HG02981 (cell line): ENCODE results near the gene ARHGAP12.

Experiments used
- ATAC-seq: cut with Tn5 transposase; IDR thresholded peaks from one replicate; pipeline ENCODE4 v1.9.1; 2021; ENCODE audit warnings: mild to moderate bottlenecking, moderate library complexity; ENCODE audit not compliant: unreplicated experiment

The ARHGAP12 gene

DNA sequence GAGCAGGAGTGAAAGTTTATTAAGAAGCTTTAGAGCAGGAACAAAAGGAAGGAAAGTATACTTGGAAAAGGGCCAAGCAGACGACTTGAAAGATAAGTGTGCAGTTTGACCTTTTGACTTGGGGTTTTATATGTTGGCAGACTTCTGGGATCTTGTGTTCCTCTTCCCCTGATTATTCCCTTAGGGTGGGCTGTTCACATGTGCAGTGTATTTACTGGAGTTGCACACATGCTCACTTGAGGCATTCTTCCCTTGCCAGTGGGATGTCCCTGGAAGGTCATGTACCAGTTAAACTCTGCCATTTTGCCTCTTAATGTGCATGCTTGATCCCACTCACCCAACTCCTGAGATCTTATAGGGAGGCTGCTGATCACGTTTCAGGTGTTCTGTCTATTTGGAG, 23.4 kb upstream of the ARHGAP12 start:
- no peak for ATAC-seq

DNA sequence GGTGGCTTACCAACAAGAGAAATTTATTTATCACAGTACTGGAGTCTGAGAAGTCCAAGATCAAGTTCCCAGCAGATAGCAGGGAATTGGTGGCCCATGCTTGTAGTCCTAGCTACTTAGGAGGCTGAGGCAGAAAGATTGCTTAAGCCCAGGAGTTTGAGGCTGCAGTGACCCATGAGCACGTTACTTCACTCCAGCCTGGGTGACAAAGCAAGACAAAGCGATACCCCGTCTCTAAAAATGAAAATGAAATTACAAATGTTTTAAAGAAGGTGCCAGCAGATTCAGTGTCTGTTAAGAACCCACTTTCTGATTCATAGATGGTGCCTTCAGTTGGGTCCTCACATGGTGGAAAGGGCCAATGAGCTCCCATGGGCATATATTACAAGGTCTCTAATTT, 20.6 kb upstream of the ARHGAP12 start:
- no peak for ATAC-seq

DNA sequence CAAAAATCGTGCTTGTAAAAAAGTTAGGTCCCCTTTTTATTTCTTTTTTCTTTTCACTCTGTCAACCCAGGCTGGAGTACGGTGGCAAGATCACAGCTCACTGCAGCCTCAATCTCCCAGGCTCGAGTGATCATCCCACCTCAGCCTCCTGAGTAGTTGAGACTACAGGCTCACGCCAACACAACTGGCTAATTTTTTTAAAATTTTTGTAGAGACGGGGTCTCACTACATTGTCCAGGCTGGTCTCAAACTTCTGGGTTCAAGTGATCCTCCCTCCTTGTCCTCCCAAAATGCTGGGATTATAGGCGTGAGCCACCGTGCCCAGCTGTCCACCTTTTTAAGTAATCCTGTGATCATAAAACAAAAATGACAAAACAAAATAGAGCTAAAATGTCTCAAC, 19.4 kb upstream of the ARHGAP12 start:
- ATAC-seq: no peak

DNA sequence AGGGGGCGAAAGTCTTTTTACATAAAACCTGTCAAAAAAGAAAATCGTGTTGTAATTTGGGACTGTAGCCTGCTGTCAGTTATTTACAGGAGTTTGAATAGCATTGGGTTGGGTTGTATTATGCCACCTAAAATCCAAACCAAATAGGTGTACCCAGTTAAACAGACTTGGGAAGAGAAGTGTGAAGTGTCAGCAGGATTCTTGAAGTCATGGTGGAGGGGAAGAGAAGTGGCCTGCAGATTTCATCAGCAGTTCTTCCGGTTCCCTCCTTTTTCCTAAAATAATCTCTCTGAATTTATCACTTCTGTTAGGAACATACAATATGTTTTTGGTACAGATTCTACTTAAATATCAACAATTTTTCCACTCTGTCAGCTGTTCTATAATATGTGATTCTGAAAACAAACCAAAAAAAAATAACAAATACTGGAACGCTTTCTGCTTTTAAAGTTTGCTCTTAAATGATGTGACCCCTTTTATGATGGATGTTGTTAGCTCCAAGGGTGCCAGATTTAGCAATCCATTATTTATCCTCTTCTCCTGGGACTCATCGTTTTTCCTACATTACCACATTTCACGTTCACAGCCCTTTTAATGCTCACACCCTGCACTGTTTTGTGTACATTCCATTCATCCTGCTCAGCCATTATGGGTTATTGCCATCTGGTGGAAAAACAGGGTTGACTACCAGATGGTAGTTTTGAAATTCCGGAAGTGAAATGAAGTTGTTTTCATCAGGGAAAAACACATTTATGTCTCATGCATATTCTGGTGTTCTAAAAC, 18.7 kb upstream of the ARHGAP12 start:
- ATAC-seq: no peak

DNA sequence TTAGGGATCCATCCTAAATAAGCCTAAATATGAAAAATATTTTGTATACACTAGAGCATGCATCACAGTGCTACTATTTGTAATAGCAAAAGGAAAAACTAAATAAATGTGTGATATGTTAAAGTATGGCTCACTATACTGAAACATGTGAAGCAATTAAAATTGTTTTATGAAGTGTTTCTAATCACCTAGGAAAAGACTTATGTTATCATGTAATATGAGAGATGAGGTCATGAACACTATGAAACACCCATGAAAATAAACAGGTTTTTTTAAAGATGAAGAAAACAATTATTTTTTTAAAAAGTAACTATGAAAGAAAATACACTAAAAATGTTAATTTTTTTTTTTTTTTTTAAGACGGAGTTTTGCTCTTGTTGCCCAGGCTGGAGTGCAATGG, 16.8 kb upstream of the ARHGAP12 start:
- no peak for ATAC-seq

DNA sequence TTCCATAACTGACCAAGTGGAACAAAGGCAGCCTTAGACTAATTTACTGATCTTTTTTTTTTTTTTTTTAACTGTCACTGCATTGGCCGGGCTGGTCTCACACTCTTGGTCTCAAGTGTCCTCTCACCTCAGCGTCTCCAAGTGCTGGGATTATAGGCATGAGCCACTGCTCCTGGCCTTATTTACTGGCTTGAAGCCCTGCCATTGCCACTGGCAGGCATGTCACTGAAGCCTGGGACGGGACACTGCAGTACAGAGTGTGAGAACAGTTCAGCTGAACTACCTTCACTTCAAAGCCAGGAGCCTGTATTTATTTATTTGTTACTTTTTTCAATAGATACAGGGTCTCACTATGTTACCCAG, 15.4 kb upstream of the ARHGAP12 start:
- ATAC-seq: no peak

DNA sequence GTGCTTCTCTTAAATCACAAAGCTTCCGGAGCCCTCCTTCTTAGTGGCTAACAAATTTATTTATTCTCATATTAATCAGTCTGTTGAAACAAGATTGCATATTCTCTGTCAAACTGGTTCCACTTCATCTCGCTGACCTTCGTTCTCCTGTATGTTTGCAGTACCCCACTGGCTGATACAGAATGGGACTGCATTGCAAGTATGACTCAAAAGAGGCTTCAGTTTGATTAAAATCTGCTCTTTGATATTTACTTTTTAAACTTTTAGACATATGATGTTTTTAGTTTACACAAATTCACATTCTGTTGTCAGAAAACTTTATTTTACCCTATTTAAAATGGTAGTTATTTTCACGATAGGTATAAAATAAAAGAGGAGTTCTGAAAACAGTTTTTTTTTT, 14.3 kb upstream of the ARHGAP12 start:
- ATAC-seq: no peak

DNA sequence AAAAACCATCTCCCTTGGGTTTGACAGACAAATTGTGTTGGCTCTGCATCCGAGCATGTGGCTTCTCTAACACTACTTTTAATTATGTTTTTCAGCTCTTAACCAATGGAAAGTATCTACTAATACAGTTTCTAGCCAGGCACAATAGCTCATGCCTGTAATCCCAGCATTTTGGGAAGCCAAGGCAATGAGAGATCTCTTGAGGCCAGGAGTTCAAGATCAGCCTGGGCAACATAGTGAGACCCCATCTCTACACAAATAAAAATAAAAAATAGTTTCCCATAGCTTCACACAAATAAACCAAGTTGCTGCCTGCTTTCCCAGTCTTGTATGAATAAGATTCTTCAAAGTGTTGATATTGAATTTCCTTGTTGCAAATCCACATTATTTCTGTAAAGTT, 13.8 kb upstream of the ARHGAP12 start:
- ATAC-seq: no peak

DNA sequence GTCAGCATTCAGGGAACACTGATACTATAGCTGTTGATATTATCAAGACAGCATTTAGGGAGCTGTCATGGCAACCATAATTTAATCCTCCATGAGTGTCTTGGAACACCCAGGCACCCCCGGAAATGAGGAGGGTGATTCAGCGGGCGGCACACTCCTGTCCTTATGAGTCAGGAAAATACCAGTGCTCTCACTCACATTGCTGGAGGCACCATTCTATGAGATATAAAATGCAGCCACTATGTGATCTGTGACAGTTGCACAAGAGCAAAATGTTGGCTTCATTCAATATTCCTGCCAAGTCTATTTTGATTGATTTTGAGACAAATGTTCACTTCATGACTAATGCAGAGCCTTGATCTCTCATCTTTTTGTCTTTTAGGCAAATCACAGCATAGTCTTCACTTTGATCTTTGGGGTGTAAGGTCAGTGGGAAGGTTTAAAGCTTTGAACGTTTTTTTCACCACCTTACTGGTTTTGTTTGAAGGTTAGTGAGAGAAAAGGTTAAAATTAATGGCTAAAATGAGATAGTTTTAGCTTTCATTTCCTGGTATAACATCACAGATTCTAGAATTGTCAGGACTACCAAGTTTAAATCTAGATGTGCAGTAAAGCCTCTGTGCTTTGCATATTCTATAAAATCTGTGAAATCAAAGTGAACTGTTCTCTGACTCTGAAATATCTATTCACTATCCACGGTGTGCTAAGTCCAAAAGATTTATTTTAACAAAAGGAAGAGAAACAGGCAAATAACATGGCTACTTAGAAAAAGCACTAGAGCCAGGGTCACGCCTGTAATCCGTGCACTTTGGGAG, 12.4 kb upstream of the ARHGAP12 start:
- ATAC-seq: no peak

DNA sequence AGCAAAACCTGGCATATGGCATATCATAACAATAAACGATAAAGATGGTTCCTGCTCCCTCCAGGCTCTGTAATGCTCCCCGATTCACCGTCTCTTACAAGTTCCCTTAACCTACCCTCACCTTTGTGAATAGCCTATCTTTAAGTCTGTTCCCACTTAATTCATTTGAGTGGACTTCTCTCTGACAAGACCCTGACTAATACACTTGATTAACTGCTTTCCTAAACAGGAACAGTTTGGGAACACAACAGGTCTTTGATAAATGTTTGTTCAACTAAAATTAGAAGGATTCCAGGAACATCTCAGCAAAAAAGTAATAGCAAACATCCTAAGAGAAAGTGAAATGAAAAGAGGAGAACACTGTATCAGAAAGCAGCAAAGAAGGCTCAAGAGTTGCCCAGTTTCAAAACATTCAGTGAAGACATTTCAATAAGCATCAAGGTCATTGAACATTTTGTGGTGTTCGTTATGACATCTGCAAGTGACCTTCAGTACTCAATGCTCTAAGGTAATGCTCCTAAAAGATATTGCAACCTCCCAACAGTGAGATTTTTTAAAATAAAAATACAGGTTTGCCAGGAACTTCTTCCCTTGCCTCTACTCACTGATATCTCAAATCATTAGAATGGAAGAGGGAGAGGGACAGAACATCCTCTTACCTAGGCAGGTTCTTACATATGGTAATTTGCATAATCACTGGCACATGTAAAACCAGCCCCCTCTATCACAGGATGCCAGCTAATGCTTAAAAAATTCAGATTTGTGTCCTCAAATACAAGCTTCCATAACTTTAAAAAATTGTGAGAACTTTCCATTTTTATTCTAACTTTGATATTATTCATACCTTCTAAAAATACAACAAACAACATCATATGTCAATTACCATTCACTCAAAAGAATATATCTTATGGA, 11.4 kb upstream of the ARHGAP12 start:
- no peak for ATAC-seq

DNA sequence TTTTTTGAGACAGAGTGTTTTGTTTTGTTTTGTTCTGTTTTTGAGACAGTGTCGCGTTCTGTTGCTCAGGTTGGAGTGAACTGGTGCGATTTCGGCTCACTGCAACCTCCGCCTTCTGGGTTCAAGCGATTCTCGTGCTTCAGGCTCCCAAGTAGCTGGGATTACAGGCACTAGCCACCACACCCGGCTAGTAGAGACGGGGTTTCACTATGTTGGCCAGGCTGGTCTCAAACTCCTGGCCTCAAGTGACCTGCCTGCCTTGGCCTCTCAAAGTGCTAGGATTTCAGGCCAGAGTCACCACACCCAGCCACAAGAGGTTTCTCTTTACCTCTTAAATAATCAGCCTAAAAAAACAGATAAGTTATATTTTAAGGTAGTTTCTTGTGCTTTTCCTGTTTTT, 8.7 kb upstream of the ARHGAP12 start:
- no peak for ATAC-seq

DNA sequence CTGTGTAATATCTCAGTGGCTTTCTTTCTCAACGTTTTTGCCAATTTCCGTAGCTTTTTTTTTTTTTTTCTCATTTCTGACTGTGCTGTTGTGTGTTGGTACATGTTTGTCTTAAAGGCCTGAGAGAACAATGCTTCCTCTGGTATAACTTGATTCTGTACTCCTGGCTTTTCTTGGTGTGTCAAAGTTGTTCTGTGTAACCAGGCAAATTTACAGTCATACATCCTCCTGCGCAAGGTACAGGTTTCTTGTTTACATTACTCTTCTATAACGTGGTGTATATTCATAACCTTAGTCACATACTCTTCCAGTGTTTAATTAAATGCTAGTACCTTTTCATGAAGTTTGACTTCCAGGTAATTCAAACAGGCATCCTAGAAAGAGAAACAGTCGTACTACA, 8.3 kb upstream of the ARHGAP12 start:
- no peak for ATAC-seq

DNA sequence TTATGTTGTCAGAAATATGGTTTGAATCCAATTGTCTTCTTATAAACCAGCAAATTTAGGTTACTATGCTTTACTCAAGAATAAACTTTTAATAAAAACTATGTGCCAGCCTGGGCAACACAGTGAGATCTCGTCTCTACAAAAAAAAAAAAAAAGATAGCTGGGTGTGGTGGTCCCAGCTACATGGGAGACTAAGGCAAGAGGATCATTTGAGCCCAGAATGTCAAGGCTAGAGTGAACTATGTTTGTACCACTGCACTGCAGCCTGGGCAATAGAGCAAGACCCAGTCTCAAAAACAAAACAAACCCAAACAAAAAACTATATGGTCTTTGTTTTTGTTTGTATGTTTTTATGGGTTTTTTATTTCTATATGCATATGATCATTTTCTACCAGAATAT, 7.5 kb upstream of the ARHGAP12 start:
- ATAC-seq: no peak

DNA sequence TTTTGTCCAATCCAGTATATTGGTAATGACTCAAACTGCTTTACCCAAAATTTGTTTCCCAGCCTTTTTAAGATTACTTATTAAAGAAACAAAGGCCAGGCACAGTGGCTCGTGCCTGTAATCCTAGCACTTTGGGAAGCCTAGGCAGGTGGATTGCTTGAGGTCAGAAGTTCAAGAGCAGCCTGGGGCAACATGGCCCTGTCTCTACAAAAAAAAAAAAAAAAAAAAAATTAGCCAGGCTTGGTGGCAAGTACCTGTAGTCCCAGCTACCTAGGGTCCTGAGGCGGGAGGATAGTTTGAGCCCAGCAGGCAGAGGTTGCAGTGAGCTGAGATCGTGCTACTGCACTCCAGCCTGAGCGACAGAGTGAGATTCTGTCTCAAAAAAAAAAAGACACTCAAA, 7.0 kb upstream of the ARHGAP12 start:
- no peak for ATAC-seq

DNA sequence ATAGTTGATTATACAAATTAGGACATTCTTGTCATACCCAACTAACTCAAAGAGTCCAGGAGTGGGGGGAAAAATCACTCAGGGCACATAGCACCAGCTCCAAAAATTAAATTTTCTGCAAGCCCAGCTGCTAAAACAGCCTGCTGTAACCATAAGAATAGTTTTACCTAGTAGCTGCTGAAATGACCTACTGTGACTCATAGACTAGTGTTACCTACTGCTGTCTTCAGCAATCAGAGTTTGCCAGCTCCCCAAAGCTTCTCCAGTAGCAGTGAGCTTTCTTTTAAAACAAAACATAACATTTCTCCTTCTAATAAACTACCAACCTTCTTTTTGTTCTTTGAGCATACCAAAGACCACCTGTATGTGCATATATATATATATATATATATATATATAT, 4.2 kb upstream of the ARHGAP12 start:
- no peak for ATAC-seq

DNA sequence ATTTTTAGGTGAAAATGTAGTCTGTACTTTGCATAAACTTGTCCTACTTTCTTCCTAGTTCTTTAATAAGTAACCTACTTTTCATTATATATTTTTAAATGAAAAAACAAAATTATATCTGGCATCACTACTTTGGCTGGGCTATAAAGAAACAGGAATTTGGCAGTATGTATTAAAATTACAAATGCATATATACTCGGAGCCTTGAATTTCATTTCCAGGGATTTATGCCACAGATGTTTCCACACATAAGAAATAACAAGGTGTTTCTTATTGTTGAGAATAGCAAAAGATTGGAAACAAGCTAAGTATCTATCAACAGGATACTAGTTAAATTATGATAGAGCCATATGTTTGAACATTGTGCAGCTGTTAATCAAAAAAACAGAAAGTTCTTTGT, 2.2 kb upstream of the ARHGAP12 start:
- ATAC-seq: no peak

DNA sequence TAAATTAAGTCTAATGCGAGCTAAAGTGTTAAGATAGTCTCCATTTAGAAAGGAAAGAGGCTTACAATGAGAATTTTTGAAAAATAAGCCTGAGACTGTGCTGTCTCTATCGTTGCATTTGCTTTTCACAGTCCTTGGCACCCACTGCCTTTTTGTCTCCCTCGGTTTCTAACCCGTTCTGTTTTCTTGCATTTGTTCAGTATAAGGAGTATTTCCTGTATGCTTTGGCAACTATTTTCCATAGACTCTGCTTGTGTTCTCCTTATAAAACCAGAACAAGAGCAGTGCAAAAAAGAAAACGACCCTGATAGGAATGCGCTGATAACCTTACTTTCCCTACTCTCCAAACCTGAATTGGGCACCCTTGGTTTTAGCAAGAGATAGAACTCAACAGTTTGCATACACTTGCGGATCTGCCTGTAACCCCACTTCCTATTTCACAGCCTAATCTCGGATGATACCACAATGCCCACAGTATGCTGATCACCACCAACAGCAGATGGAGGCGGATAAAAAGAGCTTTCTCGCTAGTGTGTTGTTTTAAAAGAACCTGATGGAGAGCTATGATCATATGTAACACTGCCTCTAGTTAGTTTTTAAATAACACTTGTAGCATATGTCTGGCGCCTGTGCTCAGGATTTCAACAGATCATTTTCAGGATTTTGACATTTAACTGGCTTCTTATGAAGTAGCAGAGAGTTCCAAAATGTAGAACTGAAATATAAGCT, 1.6 kb upstream of the ARHGAP12 start:
- peak; percentile 29 for ATAC-seq

DNA sequence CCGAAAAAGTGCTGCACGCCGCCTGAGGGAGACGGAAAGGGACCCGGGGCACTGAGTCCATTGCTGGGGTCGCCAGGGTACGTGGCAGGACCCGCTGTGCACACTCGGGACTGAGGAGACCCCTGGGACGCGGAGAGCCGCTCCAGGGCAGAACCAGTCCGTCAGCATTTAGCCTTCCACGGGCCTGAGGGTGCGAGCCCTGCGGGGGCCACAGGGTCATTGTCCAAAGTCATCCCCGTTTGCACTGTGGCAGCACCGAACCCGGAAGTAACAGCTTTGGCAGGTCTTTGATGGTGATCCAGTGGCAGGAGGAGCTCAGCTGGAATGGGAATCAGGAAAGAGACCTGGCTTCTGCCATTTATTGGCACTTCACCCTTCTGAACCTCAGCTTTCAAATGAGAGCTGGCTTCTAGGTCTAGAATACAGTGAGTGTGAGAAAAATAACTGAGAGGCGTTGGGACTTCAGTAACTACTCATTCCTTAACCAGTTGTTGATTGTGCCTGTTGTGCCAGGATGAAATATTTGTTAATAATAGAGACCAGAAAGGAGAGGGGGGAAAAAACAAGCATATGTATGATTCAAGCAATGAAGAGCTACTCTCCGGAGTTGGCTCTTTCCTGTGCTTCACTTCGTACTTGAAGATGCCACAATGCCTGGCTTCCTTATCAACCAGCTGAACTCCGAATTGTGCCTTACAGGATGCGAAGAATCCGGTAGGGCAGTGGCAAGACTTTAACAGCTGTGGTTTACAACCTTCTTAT, 811 bp upstream of the ARHGAP12 start:
- peak; percentile 31 for ATAC-seq

DNA sequence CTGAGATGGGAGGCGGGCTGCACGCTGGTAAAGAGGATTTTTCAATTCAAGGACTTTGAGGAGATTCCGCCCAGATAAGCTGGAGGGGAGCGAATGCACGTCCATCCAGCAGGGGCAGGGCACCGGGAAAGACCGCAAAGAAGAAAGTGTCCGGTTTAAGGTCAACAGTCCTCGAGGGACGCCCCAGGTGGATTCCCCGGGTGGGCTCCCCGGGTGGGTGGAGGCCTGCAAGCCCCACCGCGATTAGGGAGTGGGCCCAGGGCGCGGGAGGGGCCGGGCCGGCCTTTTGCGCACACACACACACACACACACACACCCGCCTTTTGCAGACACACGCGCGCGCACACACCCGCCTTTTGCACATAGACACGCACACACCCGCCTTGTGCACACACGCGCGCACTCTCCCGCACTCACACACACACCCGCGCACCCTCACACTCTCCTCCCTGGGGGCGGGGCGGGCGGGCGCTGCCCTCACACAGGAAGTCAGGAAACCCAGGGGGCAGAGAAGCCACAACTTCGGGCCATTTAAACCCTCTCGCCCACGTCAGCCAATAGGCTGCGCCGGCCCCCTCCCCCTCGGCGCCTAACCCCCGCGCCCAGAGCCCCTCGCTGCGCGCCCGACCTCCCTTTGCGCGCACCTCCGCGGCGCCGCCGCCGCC, 615 bp downstream of the ARHGAP12 start:
- peak; percentile 24 for ATAC-seq

DNA sequence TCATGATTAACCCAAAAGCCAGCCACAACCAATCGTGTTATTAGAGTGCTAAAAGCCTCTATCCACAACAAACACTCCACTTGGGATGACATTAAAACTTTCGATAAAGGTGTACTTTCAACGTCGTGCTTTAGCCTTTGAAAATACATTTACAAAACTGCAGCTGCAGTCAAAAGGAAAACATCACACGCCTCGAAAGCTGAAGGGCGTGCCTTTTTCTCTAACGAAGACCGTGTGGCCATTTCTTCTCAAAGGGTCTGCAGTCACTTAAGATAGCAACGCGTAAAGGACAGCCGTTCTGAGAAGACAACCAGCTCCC, 1.1 kb downstream of the ARHGAP12 start:
- ATAC-seq: no peak
